Peyer's patch (tissue), 4 donors: ENCODE data around the gene EIF4E1B.

Experiments
- CTCF ChIP-seq, 6 experiments: fragments of 450-650 bp in 4 of 6; fragments of 200-600 bp in 2 of 6; sonication (generic) in 1 of 6; IDR thresholded peaks; one replicate each; pipeline ENCODE4 v1.5.1; 2017 to 2019; ENCODE audit warnings: antibody characterized with exemption in 6 of 6, mild to moderate bottlenecking in 3 of 6, moderate library complexity in 1 of 6
- POLR2A ChIP-seq, 2 donors: fragments of 450-650 bp; IDR thresholded peaks; one replicate each; pipeline ENCODE4 v1.5.1; 2017; ENCODE audit warnings: antibody characterized with exemption in 2 of 2, mild to moderate bottlenecking in 2 of 2, moderate library complexity in 2 of 2

- TF ChIP-seq CTCF (IDR thresholded peaks at IDR 0.05) (no peak), POLR2A (IDR thresholded peaks at IDR 0.05) (no peak)
These were observed 1.9 kb upstream of the EIF4E1B start for GRCh38 chr5:176628406-176629228.
